ENCODE results near the gene MFSD6.
"Not testable (repeated sequence)": the region's sequence is repeated elsewhere in the genome, so short reads cannot be mapped to it uniquely, and the experiment has no call there.

Gene MFSD6

DNA sequence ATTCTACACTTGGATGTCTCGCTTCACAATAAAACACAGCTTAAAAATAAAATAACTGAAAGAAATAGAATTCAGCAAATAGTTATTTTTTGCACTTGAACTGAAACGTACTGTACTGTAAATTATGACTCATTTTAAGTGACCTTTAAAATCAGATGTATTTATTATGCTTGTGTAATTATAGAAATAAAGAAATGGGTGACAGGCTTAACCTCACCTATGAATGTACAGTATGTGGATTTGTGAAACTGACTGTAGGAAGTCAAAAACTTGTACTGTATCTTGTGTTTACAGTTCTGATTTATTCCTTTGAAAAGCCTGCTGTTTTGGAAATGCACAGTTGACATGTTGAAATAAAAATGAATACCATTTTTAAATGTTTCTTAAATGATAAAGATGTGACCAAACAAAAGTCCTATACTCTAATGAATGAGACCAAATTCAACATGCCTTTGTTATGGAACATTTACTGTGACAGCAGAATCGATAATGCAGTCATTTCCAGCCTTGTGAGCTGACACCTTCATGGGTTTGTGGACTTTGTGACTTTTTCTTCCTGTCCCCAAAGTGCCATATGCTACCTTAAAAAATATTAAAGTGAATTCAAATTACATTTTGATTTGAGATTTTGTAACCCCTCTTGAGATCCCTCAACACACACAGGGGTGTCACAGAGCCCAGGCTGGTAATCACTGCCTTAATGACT is 93.7 kb downstream of the MFSD6 start:
- no peak for DNase-seq (ENCODE audit: low read depth in 2 of 2)

DNA sequence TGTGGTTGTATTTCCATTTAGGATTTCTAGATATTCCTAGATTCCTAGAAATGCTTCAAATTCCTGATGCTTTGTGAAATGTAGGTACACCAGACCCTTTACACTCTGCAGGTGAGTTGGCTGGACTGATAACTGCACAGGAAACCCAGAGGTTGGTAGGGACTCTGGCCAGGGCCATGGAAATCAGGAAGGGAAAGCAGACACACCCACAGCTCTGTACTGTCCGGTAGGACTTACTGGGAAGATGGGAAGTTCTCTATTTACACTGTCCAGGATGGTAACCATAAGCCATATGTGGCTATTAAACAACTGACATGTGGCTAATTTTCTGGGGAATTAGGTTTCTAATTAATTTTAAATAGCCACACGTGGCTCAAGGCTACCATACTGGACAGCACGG is 94.9 kb downstream of the MFSD6 start:
- DNase-seq (ENCODE audit: low read depth in 2 of 2): no peak

DNA sequence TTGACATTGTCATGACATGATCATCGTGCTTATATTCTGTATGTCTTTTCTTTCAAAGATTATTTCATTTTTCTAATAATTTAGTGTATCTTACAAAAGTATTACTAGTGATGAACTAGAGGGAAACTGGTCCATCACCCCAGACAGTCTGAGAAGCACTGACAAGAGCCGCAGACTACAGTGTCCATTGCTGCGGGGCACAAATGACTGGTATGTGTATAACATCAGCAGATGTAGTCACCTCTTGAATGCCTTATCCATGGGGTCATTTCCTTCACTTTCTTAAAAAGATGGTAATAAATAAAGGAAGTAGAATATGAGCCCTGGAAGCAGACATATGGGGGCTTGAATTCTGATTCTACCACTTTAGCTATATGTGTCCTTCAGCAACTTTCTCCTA is 96.8 kb downstream of the MFSD6 start:
- no peak for DNase-seq (ENCODE audit: low read depth in 2 of 2)

DNA sequence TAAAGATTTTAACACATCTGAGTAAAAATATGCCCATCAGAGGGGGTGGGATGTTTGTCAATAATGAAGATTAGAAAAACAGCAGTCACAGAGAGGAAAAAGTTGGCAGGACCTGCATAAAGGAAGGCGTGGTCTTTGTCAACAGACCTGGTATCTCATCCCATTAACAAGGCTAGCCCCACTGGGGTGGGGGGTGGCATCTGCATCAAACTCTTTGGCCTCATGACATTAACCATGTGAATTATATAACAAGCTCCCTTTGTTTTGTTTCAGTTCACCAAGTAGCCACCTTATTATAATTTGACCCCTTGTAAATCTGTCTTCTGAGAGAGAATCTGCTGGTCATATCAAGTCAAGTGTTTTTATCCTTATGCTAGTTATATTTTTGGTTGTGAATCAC is 97.5 kb downstream of the MFSD6 start:
- DNase-seq (ENCODE audit: low read depth in 2 of 2): no peak

DNA sequence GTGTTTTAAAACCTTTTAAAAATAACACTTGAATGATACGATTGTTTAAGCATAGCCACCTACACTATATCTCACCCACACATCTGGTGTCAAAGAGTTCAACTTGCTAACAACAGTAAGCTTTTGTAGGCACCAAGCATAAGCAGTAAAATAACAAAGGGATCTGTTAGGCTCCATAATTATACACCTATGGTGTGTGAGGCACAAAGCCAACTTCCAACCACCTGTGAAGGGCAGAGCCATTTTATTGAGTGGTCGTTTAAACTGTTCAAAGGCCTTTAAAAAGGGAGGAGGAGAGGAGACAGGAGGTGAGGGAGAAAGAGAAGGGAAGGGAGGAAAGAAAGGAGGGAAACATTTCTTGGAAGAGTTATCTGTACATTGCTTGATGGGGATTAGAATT is 98.5 kb downstream of the MFSD6 start:
- no peak for DNase-seq (ENCODE audit: low read depth in 2 of 2)

DNA sequence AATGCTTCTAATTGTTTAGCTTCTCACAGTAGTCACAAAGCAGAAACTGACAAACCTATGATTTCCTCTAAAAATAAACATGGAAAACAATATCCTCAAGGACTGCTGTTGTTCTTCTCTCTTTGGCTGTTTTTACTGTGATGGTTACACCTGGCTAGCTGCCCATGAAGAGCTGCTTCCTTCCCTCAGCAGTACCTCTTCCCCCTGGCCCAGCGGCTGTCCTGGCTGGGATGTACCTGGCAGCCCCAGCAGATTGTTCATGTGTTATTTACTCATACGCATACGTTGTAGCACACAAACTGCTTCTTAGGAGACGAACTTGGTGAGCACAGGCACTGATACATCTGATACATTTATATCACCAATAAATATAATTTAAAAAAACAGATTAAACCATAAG is 99.0 kb downstream of the MFSD6 start:
- DNase-seq (ENCODE audit: low read depth in 2 of 2): no peak

DNA sequence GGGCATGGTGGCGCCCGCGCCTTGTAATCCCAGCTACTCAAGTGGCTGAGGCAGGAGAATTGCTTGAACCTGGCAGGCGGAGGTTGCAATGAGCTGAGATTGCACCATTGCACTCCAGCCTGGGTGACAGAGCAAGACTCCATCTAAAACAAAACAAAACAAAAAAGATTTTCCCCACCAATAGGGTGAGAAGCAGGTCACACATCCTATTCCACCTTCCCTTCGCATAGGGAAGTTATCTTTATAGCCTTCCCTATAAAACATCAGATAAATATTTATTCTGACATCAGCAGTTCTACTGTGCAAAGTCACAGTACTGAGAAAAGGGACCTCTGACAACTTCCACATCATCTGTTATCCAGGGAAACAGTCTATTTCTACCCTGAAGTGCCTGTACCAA is 101.7 kb downstream of the MFSD6 start:
- DNase-seq (ENCODE audit: low read depth in 2 of 2): not testable (repeated sequence)

DNA sequence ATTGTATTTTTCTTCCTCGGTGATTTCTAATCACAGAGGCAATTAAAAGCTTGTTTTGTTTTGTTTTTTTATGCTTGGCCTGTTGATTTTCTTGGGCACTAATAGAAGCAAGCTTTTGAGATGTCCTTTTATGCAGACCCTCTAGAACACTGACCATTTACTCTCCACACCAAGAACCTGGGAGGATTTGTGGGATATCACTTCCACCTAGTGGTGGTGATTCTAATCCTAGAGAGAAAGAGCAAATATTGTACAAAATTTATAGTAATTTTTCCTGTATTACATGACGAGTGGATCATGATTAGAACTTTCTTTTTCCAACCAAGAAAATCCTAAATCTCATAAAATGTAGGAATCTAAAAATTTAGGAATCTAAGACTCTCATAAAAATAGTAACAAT is 102.9 kb downstream of the MFSD6 start:
- no peak for DNase-seq (ENCODE audit: low read depth in 2 of 2)

DNA sequence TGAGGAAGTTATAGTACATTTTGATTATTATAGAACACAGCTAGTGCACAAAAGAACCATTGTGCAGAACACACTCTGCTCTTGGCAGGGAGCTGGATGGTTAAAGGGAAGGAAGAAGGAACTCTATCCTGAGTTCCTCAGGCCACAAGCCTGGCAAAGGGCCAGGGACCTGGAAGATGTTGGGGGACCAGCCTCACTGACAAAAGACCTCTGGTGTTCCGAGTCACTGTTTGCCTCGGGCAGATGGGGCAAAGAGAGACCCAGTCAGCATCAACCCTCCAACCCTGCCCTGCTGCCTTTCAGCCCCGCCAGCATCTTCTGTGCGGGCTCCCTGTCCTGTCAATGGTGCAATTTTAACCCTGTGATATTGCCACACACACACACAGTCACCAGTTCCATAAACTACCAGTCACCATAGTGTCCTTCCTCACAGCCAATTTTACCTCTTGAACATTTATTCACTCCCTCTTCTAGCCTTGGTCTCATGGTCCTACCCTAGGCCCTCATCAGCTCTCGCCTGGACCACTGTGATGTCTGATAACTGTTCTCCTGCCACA is 104.5 kb downstream of the MFSD6 start:
- DNase-seq (ENCODE audit: low read depth in 2 of 2): no peak

DNA sequence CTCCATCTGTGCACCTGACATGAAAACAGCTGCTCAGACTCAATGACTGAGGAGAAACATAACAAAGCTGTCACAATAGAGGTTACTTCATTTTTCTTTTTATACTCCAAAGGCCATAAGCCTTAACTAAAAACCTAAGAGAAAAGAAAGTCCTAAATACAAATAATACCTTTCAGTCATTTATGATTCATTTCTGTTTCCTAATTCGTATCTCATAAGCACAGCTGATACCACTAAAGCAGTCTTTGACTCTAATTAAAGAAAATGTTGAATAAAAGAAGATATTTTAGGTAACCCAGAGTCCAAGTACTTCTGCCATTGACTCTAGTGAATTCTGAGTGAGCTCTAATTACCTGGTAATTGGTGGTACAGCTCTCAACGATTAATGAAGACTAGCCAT is 105.7 kb downstream of the MFSD6 start:
- no peak for DNase-seq (ENCODE audit: low read depth in 2 of 2)

DNA sequence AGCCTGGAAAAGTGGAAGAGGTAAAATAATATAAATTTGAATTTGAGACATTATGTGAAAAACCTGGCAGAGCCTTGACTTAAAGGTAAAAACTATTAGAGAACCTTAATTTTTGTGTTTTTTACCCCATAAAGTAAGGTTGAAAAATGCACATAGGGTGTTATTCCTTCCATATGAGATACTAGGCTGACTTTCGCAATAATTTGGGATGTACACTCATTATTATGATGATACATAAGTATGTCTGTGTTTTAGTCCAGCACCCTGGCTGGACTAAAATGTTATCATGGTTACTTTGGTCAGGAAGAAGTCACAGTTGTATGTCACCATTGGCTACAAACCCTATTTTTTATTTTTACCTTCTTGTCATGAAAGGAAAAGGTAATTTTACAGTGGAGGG is 106.5 kb downstream of the MFSD6 start:
- DNase-seq (ENCODE audit: low read depth in 2 of 2): no peak

DNA sequence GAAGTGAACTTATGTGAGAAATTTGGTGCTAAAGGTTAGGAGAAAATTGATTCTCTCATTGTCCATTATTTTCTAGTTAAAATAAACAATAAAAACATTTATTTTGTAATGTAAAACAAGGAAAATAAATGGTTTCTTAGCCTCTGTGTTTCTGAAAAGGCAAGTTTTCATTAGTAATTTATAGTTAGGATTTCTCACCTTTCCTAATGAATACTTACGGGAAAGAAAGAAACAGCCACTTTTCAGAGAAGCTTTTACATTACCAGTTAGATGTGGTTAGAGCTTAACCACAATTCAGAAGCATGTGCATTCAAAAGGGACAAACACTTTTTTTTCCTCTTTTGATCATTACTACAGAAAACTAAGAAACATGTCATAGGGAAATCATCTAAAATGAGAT is 107.5 kb downstream of the MFSD6 start:
- DNase-seq (ENCODE audit: low read depth in 2 of 2): no peak

DNA sequence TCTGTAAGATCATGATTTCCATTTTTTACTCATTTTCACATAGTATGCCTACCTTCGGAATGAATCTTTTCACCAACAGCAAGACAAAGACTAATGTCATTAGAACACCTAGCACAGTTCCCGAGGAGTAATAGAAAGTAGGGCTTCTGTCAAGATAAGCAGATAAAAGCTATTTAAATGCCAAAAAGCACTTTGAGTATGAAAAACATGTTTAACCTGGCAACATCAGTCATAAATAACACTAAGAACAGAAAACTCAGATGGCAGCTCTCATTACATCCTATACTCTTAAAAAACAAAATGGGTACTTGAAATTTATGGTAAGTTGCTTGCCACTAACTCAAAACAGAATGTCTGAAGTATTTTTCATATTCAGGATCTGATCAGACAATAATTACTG is 109.3 kb downstream of the MFSD6 start:
- DNase-seq (ENCODE audit: low read depth in 2 of 2): no peak

DNA sequence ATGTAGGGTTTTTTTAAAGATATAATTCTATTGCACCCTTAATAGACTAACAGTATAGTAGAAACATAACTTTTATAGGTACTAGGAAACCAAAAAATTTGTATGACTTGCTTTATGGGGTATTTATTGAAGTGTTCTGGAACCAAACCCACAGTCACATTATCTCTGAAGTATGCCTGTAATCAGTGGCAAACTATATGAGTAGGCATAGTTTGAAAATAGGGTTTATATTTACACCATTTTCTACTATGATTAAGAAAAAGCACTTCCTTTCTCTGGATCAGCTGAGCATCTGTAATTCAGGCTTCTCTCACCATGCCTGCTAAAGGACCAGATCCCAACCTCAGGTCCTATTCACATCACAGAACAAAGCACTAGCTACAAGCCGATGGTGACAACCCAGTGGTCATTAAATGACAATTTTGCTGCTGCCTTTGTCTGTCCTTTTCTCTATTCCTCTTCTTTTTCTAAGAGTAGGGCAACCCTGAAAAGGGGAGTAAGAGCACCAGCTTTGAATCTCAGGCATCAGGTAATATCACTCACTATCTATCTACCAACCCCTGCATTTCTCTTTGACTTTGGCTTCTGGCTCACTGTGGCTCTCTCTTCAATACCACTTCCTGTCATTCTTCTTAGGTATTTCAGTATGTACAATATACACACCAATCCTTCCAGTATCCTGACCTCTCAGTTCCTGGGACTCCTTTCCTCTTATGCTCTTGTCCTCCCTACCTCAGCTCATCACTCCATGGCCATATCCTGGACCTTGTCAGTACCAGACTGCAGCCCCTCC is 112.0 kb downstream of the MFSD6 start:
- DNase-seq (ENCODE audit: low read depth in 2 of 2): no peak

DNA sequence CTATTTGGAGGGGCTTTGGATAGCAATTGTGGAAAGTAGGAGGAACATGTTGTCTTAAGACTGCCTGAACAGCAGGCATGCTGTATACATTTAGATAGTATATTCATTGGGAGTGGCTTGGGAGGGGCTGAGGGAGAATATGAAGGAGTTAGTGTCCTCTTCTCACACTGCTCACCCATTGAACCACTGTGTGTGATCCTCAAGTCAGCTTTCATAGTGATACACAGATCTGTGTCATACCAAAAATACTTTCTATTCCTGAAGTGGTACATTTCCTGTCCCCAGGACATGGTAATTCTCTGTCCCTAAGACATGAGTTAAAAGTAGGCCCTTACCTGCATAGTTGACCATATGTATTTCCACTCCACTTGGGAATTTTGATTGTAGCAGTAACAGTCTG is 116.8 kb downstream of the MFSD6 start:
- no peak for DNase-seq (ENCODE audit: low read depth in 2 of 2)

DNA sequence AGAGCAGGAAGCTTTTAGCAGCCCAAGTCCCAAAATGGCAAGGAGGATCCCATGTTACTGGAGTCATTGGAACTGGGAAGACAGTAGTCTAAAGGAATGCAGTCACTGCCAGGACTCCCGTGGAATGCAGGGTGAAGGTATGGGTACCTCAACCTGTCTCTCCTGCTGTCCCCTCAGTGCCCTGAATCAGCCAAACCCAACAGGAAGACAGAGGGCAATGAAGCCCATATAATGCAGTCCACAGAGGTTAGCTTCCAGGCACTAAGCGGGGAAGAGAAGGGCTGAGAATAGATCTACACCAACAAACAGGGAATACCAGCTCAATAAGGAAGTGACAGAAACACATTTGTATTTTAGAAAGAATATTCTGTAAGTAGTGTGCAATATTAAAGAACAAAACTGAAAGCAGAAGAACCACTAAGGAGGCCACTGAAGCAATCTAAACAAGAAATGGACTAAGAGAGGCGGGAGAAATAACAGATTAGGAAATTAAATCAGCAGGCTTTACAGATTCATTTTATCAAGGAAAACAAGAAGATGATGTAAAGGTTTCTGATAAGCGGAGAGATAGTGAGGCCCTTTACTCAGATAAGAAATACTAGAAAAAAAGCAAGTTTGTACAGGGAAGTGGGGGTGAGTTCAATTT is 118.1 kb downstream of the MFSD6 start:
- DNase-seq (ENCODE audit: low read depth in 2 of 2): no peak

DNA sequence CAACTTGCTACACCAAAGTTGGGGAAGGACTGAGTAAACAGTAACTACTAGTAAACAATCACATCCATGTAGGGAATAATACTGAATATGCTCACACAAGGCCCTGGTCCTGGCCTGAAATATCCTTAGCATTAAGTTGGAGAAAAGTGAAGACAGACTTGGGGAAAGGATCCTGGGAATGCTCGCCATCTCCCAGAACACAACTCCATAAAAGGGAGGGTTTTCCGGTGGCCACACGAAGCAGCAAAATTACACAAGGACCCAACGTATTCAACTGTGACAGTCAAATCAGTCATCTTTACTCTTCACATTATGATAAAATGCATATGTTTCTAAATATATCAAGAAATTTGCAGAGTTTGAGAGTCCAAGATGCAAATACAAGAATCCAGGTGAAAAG is 119.1 kb downstream of the MFSD6 start:
- no peak for DNase-seq (ENCODE audit: low read depth in 2 of 2)

DNA sequence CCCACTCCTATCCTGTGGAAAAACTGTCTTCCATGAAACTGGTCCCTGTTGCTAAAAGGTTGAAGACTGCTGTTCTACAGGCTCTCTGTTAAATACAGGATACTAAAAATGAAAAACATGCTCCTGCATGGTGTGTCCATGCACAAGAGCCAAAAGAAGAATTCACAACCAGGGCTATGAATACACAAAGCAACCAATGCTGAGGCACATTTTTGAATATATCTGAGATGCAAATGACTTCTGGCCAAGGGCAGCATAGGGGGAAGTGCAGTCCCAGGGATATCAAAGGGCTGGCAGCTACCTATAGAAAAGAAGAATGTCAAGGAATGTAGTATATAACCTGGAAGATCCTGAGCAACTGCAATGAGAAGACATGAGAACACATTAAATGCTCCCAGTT is 119.8 kb downstream of the MFSD6 start:
- DNase-seq (ENCODE audit: low read depth in 2 of 2): no peak

DNA sequence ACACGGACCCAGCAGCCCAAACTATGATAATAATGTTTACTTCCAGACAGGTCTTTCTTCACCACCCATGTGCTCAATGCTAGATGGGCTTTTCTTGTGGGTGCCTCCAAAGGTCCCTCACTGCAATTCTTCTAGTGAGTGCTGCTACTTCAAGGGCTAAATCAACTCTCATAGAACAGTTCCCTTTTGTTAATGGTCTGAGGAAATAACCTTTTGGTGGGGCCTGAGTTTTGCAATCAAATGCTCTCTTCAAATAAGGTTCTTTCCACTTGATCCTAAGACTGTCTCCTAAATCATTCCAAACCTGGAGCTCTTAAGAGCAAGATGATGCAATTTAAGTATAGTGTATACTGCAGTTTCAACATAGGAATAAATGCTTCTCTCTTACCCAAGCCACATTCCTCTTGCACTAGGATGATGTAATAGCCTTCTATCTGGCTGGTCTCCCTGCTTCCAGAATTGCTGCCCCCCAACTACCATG is 120.4 kb downstream of the MFSD6 start:
- no peak for DNase-seq (ENCODE audit: low read depth in 2 of 2)

DNA sequence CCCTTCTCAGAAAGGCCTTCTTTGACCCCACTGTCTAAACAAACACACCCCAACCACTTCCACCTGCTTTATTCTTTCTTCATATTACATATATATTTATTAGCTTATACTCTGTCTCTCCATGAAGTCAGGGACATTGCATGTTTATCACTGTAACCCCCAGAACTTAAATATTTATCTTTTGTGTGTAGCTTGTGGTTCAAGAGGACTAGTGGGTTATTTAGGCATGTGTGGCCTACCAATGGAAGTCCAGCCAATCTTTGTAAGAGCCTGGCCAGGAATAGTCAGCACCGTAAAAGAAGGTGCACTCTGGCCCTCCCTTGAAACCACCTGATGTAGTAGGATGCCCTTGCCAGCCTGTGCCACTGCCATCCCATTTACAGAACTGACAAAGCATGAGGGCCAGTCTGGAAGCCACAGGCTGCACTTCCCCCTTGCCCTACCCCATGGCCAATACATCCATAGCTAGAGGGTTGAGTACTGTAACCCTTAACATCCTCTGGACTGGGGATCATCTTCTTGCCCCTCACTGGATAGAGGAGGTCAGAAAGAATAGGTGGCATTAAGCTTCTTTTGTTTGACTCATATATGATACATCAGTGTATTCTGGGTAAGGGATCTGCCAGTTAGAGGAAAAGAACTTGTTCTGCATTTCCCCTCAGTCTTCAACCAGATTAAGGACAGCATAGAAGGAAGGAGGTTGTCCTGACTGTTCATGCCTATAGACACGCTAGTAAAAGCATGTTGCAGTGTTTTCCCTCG is 121.5 kb downstream of the MFSD6 start:
- DNase-seq (ENCODE audit: low read depth in 2 of 2): no peak

DNA sequence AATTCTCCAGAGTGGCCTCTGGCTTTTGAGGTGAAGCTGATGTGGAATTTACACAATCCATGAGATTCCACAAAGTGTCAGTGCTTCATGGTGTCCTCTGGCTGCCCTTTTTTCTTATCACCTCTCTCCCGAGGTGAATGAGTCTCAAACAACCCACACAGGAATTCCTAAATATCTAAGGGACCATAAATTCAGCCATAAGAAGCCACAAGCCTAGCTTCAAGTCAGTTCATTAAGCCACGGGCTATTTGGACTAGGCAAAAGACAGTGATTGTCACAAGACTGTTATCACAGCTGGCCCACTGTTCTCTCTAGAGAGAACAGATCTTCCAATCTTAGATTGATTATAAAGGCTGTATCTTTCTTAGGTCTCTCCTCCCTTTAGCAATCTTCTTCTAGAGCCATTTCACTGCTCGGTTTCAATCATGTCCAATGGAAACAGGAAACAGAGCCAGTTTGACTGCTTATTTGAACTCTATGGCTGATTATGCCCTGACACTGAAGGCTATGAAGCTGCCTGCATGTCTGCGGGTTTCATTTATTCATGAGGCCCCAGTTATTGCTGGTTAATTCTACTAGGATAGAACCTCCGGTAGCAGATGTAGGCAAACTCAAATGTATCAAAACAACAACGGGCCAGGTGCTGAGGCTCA is 122.2 kb downstream of the MFSD6 start:
- DNase-seq (ENCODE audit: low read depth in 2 of 2): no peak
